Measurements from ENCODE around the gene TAMALIN. TPM values are rescaled to one million over a fixed set of nuclear protein-coding genes. Genes with fewer than 3 reads are reported as not detected.

TAMALIN gene
- total and polyA plus RNA-seq, 2 experiments from 2014 or later = 8.0 to 9.9 TPM

DNA sequence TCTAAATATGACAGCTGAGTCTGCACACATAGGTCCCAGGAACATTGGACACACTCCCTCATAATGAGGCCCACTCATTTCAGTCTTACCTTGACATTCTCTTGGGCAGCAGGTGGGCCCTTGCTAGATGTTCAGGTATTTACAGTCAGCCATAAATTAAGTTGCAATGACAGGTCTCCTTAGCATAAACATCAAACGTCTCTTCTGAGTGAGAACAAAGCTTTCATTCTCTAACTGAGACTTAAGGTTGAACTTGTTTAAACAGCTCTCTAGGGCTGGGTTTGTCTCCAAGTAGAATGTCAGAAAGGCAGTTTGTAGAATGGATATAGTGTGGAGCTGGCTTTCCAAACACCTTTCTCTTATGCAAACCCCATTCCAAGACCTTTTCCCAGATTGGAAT, 44.9 kb upstream of the TAMALIN start:
- peaks cover 81% of the 10 kb centered on the region for H3K79me2 ChIP-seq
- peaks cover 9% of the 10 kb centered on the region for H4K20me1 ChIP-seq (ENCODE audit: insufficient read depth, poor library complexity, severe bottlenecking)
- 0% methylated on average over 1 of the region's 1 CpG for WGBS (ENCODE audit: low lambda C conversion rate, missing lambda C conversion rate)
- DNase-seq (ENCODE audit: low spot score) = peak; percentile 70
- H3K4me3 ChIP-seq = no peak overlapping the region
- no peaks in the 10 kb centered on the region for H3K9me2 ChIP-seq (replicated peaks; ENCODE audit: insufficient read depth)
- H3K4me2 ChIP-seq = peak overlapping the region; percentile 27
- H3K9me3 ChIP-seq (ENCODE audit: low read depth) = no peaks in the 10 kb centered on the region
- H3K27ac ChIP-seq = peak overlapping the region; percentile 75
- no peak overlapping the region for H2AFZ ChIP-seq
- H3K36me3 ChIP-seq (replicated peaks; ENCODE audit: insufficient read depth, low read depth) = no peaks in the 10 kb centered on the region
- no peak for TF ChIP-seq EZH2phosphoT487 (IDR thresholded peaks at IDR 0.05; ENCODE audit: low read depth, severe bottlenecking, unreplicated experiment)
- TF ChIP-seq, protein P1, sequence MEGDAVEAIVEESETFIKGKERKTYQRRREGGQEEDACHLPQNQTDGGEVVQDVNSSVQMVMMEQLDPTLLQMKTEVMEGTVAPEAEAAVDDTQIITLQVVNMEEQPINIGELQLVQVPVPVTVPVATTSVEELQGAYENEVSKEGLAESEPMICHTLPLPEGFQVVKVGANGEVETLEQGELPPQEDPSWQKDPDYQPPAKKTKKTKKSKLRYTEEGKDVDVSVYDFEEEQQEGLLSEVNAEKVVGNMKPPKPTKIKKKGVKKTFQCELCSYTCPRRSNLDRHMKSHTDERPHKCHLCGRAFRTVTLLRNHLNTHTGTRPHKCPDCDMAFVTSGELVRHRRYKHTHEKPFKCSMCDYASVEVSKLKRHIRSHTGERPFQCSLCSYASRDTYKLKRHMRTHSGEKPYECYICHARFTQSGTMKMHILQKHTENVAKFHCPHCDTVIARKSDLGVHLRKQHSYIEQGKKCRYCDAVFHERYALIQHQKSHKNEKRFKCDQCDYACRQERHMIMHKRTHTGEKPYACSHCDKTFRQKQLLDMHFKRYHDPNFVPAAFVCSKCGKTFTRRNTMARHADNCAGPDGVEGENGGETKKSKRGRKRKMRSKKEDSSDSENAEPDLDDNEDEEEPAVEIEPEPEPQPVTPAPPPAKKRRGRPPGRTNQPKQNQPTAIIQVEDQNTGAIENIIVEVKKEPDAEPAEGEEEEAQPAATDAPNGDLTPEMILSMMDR (IDR thresholded peaks at IDR 0.05; ENCODE audit: poor library complexity) = no peak
- no peak for TF ChIP-seq EZH2 (IDR thresholded peaks at IDR 0.05; ENCODE audit: borderline replicate concordance)
- peaks cover 25% of the 10 kb centered on the region for H3K4me1 ChIP-seq (ENCODE audit: insufficient read depth)
- H3K27me3 ChIP-seq = no peaks in the 10 kb centered on the region

DNA sequence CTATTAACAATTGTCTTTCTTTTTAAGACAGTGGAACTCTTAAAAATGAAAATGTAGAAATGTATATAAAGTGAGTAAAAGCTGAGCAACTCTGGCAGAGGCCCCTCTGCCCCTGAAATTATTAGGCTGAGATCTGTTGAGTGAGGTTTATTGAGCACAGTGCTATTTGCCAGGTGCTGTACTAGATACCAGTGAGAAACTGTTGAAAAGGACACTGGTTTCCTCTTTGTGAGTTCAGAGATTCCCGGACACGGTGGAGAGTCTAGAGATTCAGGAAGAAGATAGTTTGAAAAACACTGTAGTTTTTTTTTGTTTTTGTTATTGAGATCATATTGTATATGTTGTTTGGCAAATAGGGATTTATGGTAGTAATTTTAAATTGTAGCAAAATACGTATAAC, 44.0 kb upstream of the TAMALIN start:
- no peak for DNase-seq (ENCODE audit: low spot score)
- Histone ChIP-seq H3K4me2 (peak overlapping the region; percentile 27), H3K9me2 (replicated peaks; ENCODE audit: insufficient read depth) (no peaks in the 10 kb centered on the region), H3K4me3 (no peak overlapping the region), H4K20me1 (ENCODE audit: insufficient read depth, poor library complexity, severe bottlenecking) (peaks cover 6% of the 10 kb centered on the region), H3K27me3 (no peaks in the 10 kb centered on the region), H3K36me3 (replicated peaks; ENCODE audit: insufficient read depth, low read depth) (no peaks in the 10 kb centered on the region), H3K9me3 (ENCODE audit: low read depth) (no peaks in the 10 kb centered on the region), H3K27ac (peak overlapping the region; percentile 75), H3K79me2 (peaks cover 81% of the 10 kb centered on the region), H3K4me1 (ENCODE audit: insufficient read depth) (peaks cover 25% of the 10 kb centered on the region), H2AFZ (no peak overlapping the region)
- 70% methylated on average over 3 of the region's 3 CpGs for WGBS (ENCODE audit: low lambda C conversion rate, missing lambda C conversion rate)
- TF ChIP-seq EZH2 (IDR thresholded peaks at IDR 0.05; ENCODE audit: borderline replicate concordance) = no peak
- TF ChIP-seq, protein P1 (IDR thresholded peaks at IDR 0.05; ENCODE audit: poor library complexity) = no peak
- TF ChIP-seq EZH2phosphoT487 (IDR thresholded peaks at IDR 0.05; ENCODE audit: low read depth, severe bottlenecking, unreplicated experiment) = no peak

DNA sequence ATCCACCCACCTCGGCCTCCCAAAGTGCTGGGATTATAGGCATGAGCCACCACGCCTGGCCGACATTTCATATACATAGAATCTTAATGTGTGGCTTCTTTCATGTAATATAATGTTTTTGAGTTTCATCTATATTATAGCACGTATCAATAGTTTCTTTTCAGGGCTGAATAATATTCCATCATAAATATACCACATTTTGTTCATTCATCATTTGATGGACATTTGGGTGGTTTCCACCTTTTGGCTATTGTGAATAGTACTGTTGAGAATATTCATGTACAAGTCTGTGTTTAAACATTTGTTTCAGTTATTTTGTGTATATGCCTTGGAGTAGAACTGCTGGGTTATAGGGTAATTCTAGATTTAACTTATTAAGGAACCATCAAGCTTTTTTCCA, 43.3 kb upstream of the TAMALIN start:
- peaks cover 81% of the 10 kb centered on the region for H3K79me2 ChIP-seq
- TF ChIP-seq EZH2 (IDR thresholded peaks at IDR 0.05; ENCODE audit: borderline replicate concordance) (no peak), EZH2phosphoT487 (IDR thresholded peaks at IDR 0.05; ENCODE audit: low read depth, severe bottlenecking, unreplicated experiment) (no peak)
- TF ChIP-seq, protein P1 (IDR thresholded peaks at IDR 0.05; ENCODE audit: poor library complexity) = no peak
- H3K27me3 ChIP-seq = no peaks in the 10 kb centered on the region
- no peaks in the 10 kb centered on the region for H3K9me2 ChIP-seq (replicated peaks; ENCODE audit: insufficient read depth)
- no peak overlapping the region for H3K4me3 ChIP-seq
- peaks cover 6% of the 10 kb centered on the region for H4K20me1 ChIP-seq (ENCODE audit: insufficient read depth, poor library complexity, severe bottlenecking)
- H3K4me1 ChIP-seq (ENCODE audit: insufficient read depth) = peaks cover 25% of the 10 kb centered on the region
- no peak overlapping the region for H2AFZ ChIP-seq
- WGBS (ENCODE audit: low lambda C conversion rate, missing lambda C conversion rate) = over 99% methylated on average over 4 of the region's 4 CpGs
- H3K9me3 ChIP-seq (ENCODE audit: low read depth) = no peaks in the 10 kb centered on the region
- H3K27ac ChIP-seq = peak overlapping the region; percentile 17
- DNase-seq (ENCODE audit: low spot score) = no peak
- H3K36me3 ChIP-seq (replicated peaks; ENCODE audit: insufficient read depth, low read depth) = no peaks in the 10 kb centered on the region
- H3K4me2 ChIP-seq = no peak overlapping the region

DNA sequence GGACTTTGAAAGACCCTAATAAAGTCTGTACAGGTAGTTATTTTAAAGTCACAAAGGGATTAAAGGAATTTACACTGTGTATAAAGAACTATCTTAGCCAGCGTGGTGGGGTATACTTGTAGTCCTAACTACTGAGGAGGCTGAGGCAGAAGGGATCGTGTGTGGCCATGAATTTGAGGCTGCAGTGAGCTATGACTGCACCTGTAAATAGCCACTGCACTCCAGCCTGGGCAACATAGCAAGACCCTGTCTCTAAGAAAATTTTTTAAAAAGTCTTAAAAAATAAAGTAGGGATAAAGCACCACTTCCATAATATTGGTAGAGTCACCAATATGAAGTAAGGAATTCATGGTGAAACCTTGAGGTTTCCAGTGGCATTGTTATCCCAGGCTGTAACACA, 37.1 kb upstream of the TAMALIN start:
- no peak for TF ChIP-seq EZH2 (IDR thresholded peaks at IDR 0.05; ENCODE audit: borderline replicate concordance)
- TF ChIP-seq, protein P1 (IDR thresholded peaks at IDR 0.05; ENCODE audit: poor library complexity) = no peak
- no peak for TF ChIP-seq EZH2phosphoT487 (IDR thresholded peaks at IDR 0.05; ENCODE audit: low read depth, severe bottlenecking, unreplicated experiment)
- H3K27me3 ChIP-seq = no peaks in the 10 kb centered on the region
- DNase-seq (ENCODE audit: low spot score) = no peak
- no peaks in the 10 kb centered on the region for H3K9me3 ChIP-seq (ENCODE audit: low read depth)
- no peaks in the 10 kb centered on the region for H3K36me3 ChIP-seq (replicated peaks; ENCODE audit: insufficient read depth, low read depth)
- peaks cover 6% of the 10 kb centered on the region for H4K20me1 ChIP-seq (ENCODE audit: insufficient read depth, poor library complexity, severe bottlenecking)
- no peak overlapping the region for H3K4me3 ChIP-seq
- no peak overlapping the region for H3K27ac ChIP-seq
- no peak overlapping the region for H3K4me2 ChIP-seq
- H3K79me2 ChIP-seq = peaks cover 100% of the 10 kb centered on the region
- H3K9me2 ChIP-seq (replicated peaks; ENCODE audit: insufficient read depth) = no peaks in the 10 kb centered on the region
- 76% methylated on average over 2 of the region's 2 CpGs for WGBS (ENCODE audit: low lambda C conversion rate, missing lambda C conversion rate)
- H3K4me1 ChIP-seq (ENCODE audit: insufficient read depth) = peaks cover 36% of the 10 kb centered on the region
- H2AFZ ChIP-seq = no peak overlapping the region
